Bronchial epithelial cell (primary cell): ENCODE data around the gene ARHGEF38. TPM values are rescaled to one million over a fixed set of nuclear protein-coding genes. Genes with fewer than 3 reads are reported as not detected.

Experiments
- DNase-seq: peaks from one replicate; pipeline ENCODE4 v3.0.0-alpha.2; 2010; ENCODE audit warnings: low read depth
- FAIRE-seq: peaks from 2 replicates; lab custom pipeline; 2011; peaks lifted over from hg19 to GRCh38; lab: Jason Lieb, UNC
- H3K27me3 ChIP-seq: 2 replicates; pipeline ENCODE4 v1.5.1; 2011; ENCODE audit warnings: low read length; ENCODE audit not compliant: control insufficient read depth, insufficient read depth
- H3K36me3 ChIP-seq: 2 replicates; pipeline ENCODE4 v1.5.1; 2011; ENCODE audit warnings: low read length; ENCODE audit not compliant: control insufficient read depth, insufficient read depth
- H3K4me3 ChIP-seq: 2 replicates; pipeline ENCODE4 v1.5.1; 2011; ENCODE audit warnings: mild to moderate bottlenecking, low read depth, low read length, control low read depth
- total RNA-seq: library from RNA; depleted of rRNA; stranded (reverse); fragments of >200 nt; gene quantifications from 2 replicates; pipeline ENCODE4 v1.2.1, GENCODE V29; 2014
- TF ChIP-seq, protein P1 (sequence below): IDR thresholded peaks from 2 replicates; pipeline ENCODE4 v1.5.1; 2011; ENCODE audit warnings: mild to moderate bottlenecking, moderate library complexity, low read length, control low read depth, inconsistent platforms; ENCODE audit not compliant: insufficient read depth, severe bottlenecking

Gene ARHGEF38
- total RNA-seq, 1 donor from 2014 or later, result not detected

DNA sequence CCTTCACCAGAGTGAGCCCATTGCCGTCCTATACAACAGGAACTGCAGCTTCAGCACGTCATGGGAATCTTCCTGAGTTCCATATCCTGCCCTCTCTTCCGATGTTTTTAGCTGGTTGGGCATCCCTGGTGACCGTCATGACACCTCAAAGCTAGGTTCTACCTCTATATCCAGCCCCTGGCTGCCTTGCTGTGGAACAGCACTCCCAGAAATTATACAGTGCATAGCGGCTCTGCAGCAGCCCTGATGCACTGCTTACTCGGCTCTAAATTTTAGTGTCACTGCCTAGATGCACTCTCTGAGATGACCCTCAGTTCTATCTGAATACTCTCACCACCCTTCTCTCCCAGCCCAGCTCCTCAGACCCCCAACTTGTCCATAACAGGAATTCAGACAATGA lies 44.3 kb downstream of the ARHGEF38 start:
- Histone ChIP-seq H3K4me3 (no peak overlapping the region), H3K36me3 (no peaks in the 10 kb centered on the region), H3K27me3 (no peaks in the 10 kb centered on the region)
- DNase-seq (no peak), FAIRE-seq (no peak)
- TF ChIP-seq, protein P1, sequence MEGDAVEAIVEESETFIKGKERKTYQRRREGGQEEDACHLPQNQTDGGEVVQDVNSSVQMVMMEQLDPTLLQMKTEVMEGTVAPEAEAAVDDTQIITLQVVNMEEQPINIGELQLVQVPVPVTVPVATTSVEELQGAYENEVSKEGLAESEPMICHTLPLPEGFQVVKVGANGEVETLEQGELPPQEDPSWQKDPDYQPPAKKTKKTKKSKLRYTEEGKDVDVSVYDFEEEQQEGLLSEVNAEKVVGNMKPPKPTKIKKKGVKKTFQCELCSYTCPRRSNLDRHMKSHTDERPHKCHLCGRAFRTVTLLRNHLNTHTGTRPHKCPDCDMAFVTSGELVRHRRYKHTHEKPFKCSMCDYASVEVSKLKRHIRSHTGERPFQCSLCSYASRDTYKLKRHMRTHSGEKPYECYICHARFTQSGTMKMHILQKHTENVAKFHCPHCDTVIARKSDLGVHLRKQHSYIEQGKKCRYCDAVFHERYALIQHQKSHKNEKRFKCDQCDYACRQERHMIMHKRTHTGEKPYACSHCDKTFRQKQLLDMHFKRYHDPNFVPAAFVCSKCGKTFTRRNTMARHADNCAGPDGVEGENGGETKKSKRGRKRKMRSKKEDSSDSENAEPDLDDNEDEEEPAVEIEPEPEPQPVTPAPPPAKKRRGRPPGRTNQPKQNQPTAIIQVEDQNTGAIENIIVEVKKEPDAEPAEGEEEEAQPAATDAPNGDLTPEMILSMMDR, result no peak

DNA sequence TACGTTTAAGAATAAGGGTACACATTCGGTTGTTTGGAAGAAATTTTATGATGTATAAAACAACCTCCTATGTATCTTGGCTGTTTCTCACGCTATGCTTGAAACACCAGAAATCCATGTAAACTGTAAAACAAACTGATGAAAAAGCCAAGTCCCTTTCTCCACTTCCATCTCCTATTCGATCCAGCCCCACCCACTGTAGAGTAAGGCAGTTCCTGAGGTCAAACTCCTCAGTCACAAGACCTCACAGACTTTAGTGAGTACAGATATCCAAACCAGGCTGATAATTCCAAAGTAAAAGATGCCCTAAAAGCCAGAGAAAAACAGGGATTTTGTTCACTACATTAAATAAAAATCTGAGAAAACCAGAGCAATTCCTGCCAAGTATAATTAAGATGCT lies 45.6 kb downstream of the ARHGEF38 start:
- FAIRE-seq (no peak), DNase-seq (no peak)
- Histone ChIP-seq H3K36me3 (no peaks in the 10 kb centered on the region), H3K4me3 (no peak overlapping the region), H3K27me3 (no peaks in the 10 kb centered on the region)
- TF ChIP-seq, protein P1, result no peak

DNA sequence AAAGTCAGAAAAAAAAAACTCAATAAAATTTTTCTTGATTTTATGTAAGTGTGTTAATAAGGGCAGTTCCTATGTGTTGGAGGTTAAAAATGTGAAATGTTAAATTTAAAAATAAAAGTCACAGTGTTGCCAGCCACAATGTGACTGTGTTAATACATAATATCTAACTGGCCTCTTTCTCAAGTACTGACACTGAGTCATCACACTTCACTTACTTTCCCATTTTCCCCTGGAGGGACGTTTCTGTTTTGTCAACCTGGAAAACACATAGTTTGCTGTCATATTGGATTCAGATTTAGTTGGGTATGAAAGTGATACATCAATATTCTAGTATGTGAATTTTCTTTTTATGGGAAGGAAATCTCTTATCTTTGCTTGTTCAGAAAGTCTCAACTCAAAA lies 46.4 kb downstream of the ARHGEF38 start:
- no peak overlapping the region for H3K4me3 ChIP-seq
- no peaks in the 10 kb centered on the region for H3K36me3 ChIP-seq
- TF ChIP-seq, protein P1, result no peak
- DNase-seq (peak; percentile 78), FAIRE-seq (no peak)
- no peaks in the 10 kb centered on the region for H3K27me3 ChIP-seq

DNA sequence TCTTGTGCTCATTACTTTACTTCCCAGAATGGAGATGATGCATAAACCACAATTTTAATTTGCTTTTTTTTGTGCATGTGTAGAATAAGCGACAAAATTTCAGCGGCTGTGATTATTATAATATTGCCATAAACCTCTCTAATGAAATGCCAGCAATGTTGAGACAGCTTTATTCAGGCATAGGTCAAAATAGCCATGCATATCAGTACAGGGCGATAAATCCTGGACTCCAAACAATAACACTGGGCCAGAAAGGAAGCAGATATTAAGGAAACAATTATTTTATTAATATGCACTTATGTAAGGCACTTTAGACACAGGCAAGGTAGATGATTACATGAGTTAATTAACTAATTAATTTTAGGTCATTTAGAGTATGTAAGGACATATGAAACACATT lies 47.1 kb downstream of the ARHGEF38 start:
- Histone ChIP-seq H3K4me3 (no peak overlapping the region), H3K27me3 (no peaks in the 10 kb centered on the region), H3K36me3 (no peaks in the 10 kb centered on the region)
- DNase-seq, result no peak
- FAIRE-seq, result no peak
- TF ChIP-seq, protein P1, result no peak

DNA sequence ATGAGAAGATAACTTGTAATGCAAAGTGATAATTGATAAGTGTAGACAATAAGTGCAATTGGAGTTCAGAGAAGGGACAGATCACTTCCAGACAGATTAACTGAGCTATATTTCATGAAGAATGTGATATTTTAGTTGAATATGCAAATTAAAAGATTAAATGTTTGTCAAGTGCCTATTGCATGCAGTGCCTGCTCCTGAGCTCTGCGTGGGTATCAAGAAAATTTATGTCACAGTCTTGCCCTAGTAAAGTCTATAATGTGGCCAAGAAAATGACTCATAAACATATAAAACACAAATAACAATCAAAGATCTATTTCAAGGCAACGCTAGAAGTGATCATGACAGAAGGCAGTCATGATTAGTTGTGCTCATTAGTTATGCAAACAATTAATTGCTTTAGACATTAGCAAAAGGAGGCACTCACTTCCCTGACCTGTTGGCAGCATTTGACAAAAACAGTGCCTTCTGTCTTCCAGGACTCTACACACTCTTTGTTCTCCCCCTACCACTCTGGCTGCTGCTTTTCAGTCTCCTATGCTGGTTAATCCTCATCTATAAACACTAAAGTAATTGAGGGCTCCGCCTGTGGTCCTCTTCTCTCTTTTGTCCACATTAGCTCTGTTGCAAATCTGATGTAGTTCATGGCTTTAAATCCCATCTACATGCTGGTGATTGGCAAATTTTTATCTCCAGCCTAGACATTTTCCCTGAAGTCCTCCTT lies 47.7 kb downstream of the ARHGEF38 start:
- FAIRE-seq (no peak), DNase-seq (no peak)
- Histone ChIP-seq H3K27me3 (no peaks in the 10 kb centered on the region), H3K36me3 (no peaks in the 10 kb centered on the region), H3K4me3 (no peak overlapping the region)
- TF ChIP-seq, protein P1, result no peak

DNA sequence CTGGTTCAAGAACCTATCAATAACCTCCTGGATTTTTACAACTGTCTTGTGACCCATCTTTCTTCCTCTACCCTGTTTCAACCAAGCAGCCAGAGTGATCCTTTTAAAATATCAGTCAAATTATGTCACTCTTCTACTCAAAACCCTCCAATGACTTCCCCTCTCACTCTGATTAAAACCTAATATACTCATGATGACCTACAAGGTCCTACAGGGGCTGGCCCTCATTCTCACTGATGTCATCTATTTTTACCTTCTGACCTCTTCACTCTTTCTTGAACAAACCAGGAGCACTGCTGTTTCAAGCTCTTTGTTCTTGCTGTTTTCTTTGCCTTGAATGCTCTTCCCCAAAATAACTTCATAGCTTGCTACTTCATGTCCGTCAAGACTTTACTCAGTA lies 48.5 kb downstream of the ARHGEF38 start:
- DNase-seq (no peak), FAIRE-seq (no peak)
- no peak overlapping the region for H3K4me3 ChIP-seq
- TF ChIP-seq, protein P1, result no peak
- no peaks in the 10 kb centered on the region for H3K36me3 ChIP-seq
- H3K27me3 ChIP-seq, result no peaks in the 10 kb centered on the region
